ENCODE measurements around the gene ACADSB. TPM values are rescaled to one million over a fixed set of nuclear protein-coding genes. Genes with fewer than 3 reads are reported as not detected.
A peak's percentile ranks its signal among the peaks of the same experiment; 100 is the strongest.

ACADSB gene
- polyA plus RNA-seq, 1 of the 3 experiments (the other 2 are of a cell fraction): 5.9 TPM

DNA sequence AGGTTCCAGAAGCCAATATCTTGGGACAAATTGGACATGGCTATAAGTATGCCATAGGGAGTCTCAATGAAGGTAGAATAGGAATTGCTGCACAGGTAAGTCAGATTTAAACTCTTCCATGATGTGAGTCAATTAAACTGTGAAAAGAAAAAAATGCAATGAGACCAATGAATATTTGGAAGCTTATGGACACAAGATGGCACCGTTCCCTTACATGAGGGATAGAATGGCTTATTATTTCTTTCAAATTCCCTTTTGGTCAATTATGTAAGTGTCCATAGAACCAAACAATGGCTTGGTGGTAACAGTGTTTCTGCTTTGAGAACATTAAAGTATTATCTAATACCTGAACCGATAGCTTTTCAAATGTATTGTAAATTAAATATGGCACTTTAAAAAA, 35.6 kb downstream of the ACADSB start:
- H3K9me2 ChIP-seq: no peaks in the 10 kb centered on the region
- H3F3A ChIP-seq (replicated peaks; ENCODE audit: insufficient read depth): no peaks in the 10 kb centered on the region
- no peak overlapping the region for H3K4me2 ChIP-seq
- no peak overlapping the region for H3K4me3 ChIP-seq (ENCODE audit: low read depth in 2 of 2, low read length in 1 of 2)
- no peak overlapping the region for H2AFZ ChIP-seq (ENCODE audit: low read depth)
- H3K79me2 ChIP-seq (ENCODE audit: insufficient read depth): no peaks in the 10 kb centered on the region
- no peaks in the 10 kb centered on the region for H3K9me3 ChIP-seq
- ChIA-PET CTCF (interaction anchor here (0.7 to 7.1 kb wide), 17 partner anchors 8 to 519 kb away, joined by 4 to 51 read pairs (median 9); partner anchors contain the start of gene PSTK), POLR2A (no interaction called here)
- peak; percentile 9 for DNase-seq
- TF ChIP-seq CHD2 (IDR thresholded peaks at IDR 0.05; ENCODE audit: low read length, partially characterized antibody): no peak
- TF ChIP-seq MXI1 (IDR thresholded peaks at IDR 0.05; ENCODE audit: low read depth, low read length): no peak
- TF ChIP-seq, protein P1, sequence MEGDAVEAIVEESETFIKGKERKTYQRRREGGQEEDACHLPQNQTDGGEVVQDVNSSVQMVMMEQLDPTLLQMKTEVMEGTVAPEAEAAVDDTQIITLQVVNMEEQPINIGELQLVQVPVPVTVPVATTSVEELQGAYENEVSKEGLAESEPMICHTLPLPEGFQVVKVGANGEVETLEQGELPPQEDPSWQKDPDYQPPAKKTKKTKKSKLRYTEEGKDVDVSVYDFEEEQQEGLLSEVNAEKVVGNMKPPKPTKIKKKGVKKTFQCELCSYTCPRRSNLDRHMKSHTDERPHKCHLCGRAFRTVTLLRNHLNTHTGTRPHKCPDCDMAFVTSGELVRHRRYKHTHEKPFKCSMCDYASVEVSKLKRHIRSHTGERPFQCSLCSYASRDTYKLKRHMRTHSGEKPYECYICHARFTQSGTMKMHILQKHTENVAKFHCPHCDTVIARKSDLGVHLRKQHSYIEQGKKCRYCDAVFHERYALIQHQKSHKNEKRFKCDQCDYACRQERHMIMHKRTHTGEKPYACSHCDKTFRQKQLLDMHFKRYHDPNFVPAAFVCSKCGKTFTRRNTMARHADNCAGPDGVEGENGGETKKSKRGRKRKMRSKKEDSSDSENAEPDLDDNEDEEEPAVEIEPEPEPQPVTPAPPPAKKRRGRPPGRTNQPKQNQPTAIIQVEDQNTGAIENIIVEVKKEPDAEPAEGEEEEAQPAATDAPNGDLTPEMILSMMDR (IDR thresholded peaks at IDR 0.05): peak; percentile 40
- TF ChIP-seq RAD21 (IDR thresholded peaks at IDR 0.05; ENCODE audit: low read length): peak; percentile 49; the same call in 1 of the 2 replicates
- peak; percentile 23; the same call in 1 of the 2 replicates for TF ChIP-seq SMC3 (IDR thresholded peaks at IDR 0.05; ENCODE audit: low read depth, low read length)
- no peak for TF ChIP-seq EZH2phosphoT487 (IDR thresholded peaks at IDR 0.05; ENCODE audit: borderline replicate concordance, low read depth)
- no peaks in the 10 kb centered on the region for H3K4me1 ChIP-seq (ENCODE audit: control insufficient read depth in 1 of 2, insufficient read depth in 2 of 2, low read depth in 1 of 2, low read length in 1 of 2)
- peaks cover 10 to 29% of the 10 kb centered on the region in 2 experiments for H3K36me3 ChIP-seq (replicated peaks in 1 of 2; ENCODE audit: control insufficient read depth in 1 of 2, insufficient read depth in 2 of 2, low read length in 1 of 2)
- WGBS (ENCODE audit: low lambda C conversion rate): 82% methylated on average over 2 of the region's 2 CpGs
- no peak overlapping the region for H3K27ac ChIP-seq (ENCODE audit: low read depth in 2 of 2, low read length in 1 of 2)
- no peaks in the 10 kb centered on the region for H3K27me3 ChIP-seq (ENCODE audit: insufficient read depth)
- H4K20me1 ChIP-seq (ENCODE audit: insufficient read depth): no peaks in the 10 kb centered on the region
- H3K9ac ChIP-seq: no peak overlapping the region

DNA sequence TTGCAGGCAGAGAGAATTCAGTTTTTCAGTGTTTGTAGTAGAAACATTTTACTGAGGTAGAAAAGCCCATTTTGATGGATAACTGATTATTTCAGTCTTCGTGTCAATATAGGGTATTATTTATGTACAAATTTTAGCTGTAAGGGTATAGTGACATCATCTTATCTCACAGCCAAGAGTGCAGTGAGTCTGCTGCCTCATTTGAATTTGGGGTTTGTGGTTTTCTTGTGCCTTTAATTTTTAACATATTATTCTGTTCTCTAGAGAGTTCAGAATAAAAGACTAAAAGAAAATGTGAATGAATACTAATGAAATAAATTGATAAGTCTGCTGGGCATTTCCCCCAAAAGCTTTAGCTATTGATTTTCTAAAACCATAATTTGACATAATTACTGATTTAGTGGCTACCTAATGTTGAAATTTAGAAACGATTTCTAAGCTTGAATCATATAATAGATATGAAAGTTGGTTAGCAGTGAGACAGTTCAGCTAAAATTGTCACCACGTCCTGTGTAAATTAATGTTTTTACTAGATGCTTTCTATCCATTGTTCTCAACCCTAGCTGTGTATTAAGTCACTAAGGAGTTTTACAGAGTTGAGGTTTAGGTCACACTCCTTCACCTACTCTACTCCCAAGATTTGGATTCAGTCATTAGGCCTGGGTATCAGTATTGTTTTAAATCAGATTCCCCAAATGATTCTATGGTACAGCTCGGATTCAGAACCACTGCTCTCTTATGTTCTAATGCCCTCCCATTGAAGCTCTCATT, 37.3 kb downstream of the ACADSB start:
- no peaks in the 10 kb centered on the region for H3K4me1 ChIP-seq (ENCODE audit: control insufficient read depth in 1 of 2, insufficient read depth in 2 of 2, low read depth in 1 of 2, low read length in 1 of 2)
- ChIA-PET POLR2A (no interaction called here), CTCF (interaction anchor here (0.6 to 7.1 kb wide), 10 partner anchors 31 to 1569 kb away, joined by 3 to 51 read pairs (median 4); no protein-coding TSS in a partner anchor)
- H3K9me2 ChIP-seq: no peaks in the 10 kb centered on the region
- H3K4me2 ChIP-seq: no peak overlapping the region
- no peaks in the 10 kb centered on the region for H4K20me1 ChIP-seq (ENCODE audit: insufficient read depth)
- WGBS (ENCODE audit: low lambda C conversion rate): 71% methylated on average over 4 of the region's 4 CpGs
- H3K27me3 ChIP-seq (ENCODE audit: insufficient read depth): no peaks in the 10 kb centered on the region
- H3K79me2 ChIP-seq (ENCODE audit: insufficient read depth): no peaks in the 10 kb centered on the region
- H2AFZ ChIP-seq (ENCODE audit: low read depth): no peak overlapping the region
- no peak overlapping the region for H3K27ac ChIP-seq (ENCODE audit: low read depth in 2 of 2, low read length in 1 of 2)
- H3F3A ChIP-seq (replicated peaks; ENCODE audit: insufficient read depth): no peaks in the 10 kb centered on the region
- peaks cover 9 to 29% of the 10 kb centered on the region in 2 experiments for H3K36me3 ChIP-seq (replicated peaks in 1 of 2; ENCODE audit: control insufficient read depth in 1 of 2, insufficient read depth in 2 of 2, low read length in 1 of 2)
- H3K4me3 ChIP-seq (ENCODE audit: low read depth in 2 of 2, low read length in 1 of 2): no peak overlapping the region
- no peaks in the 10 kb centered on the region for H3K9me3 ChIP-seq
- DNase-seq: no peak
- H3K9ac ChIP-seq: no peak overlapping the region
- TF ChIP-seq FOSL2 (IDR thresholded peaks at IDR 0.05; ENCODE audit: borderline replicate concordance, low read depth) (no peak), MXI1 (IDR thresholded peaks at IDR 0.05; ENCODE audit: low read depth, low read length) (no peak), TAF1 (IDR thresholded peaks at IDR 0.05; ENCODE audit: borderline replicate concordance, low read depth, low read length) (no peak), ELF1 (IDR thresholded peaks at IDR 0.05) (no peak), RCOR1 (IDR thresholded peaks at IDR 0.05; ENCODE audit: low read length) (no peak), FOXJ3 (CRISPR knock-in tag; IDR thresholded peaks at IDR 0.05) (no peak), GABPA (IDR thresholded peaks at IDR 0.05; ENCODE audit: low read depth) (no peak), FOXM1 (IDR thresholded peaks at IDR 0.05; ENCODE audit: low read depth) (no peak), POLR2AphosphoS5 (IDR thresholded peaks at IDR 0.05; ENCODE audit: low read depth, low read length) (no peak), RXRA (IDR thresholded peaks at IDR 0.05; ENCODE audit: borderline replicate concordance, low read depth) (no peak), EP300 (IDR thresholded peaks at IDR 0.05; ENCODE audit: borderline replicate concordance in 1 of 2, low read depth in 1 of 2, low read length in 1 of 2) (no peak), TEAD4 (IDR thresholded peaks at IDR 0.05; ENCODE audit: borderline replicate concordance, insufficient read depth) (no peak), CHD2 (IDR thresholded peaks at IDR 0.05; ENCODE audit: low read length, partially characterized antibody) (no peak), TCF12 (IDR thresholded peaks at IDR 0.05) (no peak), GATA2 (CRISPR knock-in tag; IDR thresholded peaks at IDR 0.05) (no peak), RFX5 (IDR thresholded peaks at IDR 0.05; ENCODE audit: low read length) (no peak)
- TF ChIP-seq, protein P2, sequence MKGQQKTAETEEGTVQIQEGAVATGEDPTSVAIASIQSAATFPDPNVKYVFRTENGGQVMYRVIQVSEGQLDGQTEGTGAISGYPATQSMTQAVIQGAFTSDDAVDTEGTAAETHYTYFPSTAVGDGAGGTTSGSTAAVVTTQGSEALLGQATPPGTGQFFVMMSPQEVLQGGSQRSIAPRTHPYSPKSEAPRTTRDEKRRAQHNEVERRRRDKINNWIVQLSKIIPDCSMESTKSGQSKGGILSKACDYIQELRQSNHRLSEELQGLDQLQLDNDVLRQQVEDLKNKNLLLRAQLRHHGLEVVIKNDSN (IDR thresholded peaks at IDR 0.05; ENCODE audit: borderline replicate concordance, low read depth): no peak
- TF ChIP-seq, protein P1 (IDR thresholded peaks at IDR 0.05): no peak

All from SK-N-SH (cell line).